Mucosa of descending colon (tissue), 3 donors: ENCODE results near the gene MSX2. TPM values are rescaled to one million over a fixed set of nuclear protein-coding genes. Genes with fewer than 3 reads are reported as not detected.

Experiments used
- ATAC-seq: fragments of 200-7000 bp; cut with Tn5 transposase; one replicate; pipeline ENCODE4 v1.9.1; 2020; ENCODE audit warnings: mild to moderate bottlenecking, moderate library complexity
- DNase-seq, 3 donors: peaks; one replicate each; pipeline ENCODE4 v3.0.0-alpha.2; 2020
- H3K36me3 ChIP-seq: fragments of 200-600 bp; one replicate; pipeline ENCODE4 v1.8.0; 2021; ENCODE audit warnings: low read depth, mild to moderate bottlenecking
- H3K4me1 ChIP-seq: fragments of 200-600 bp; one replicate; pipeline ENCODE4 v1.8.0; 2021; ENCODE audit warnings: low read depth, mild to moderate bottlenecking
- H3K4me3 ChIP-seq: fragments of 200-600 bp; one replicate; pipeline ENCODE4 v1.8.0; 2021; ENCODE audit warnings: mild to moderate bottlenecking
- H3K9me3 ChIP-seq: fragments of 200-600 bp; one replicate; pipeline ENCODE4 v1.8.0; 2021; ENCODE audit warnings: mild to moderate bottlenecking
- intact Hi-C, 2 donors: fragments of 100-400 bp; cut with DNase I in 1 of 2; cut with micrococcal nuclease in 1 of 2; formaldehyde crosslinking; loops; one replicate each; pipeline versions ENCODE4 v1.11.0 to v1.11.1; 2022; cut with DNase I, micrococcal nuclease
- total RNA-seq, 3 donors: library from RNA; stranded (reverse); fragmentation: NEBNext Ultra II Directional in 2 of 3; extraction: Animal tissue kit (Norgen Biotek cat#: 25700) in 2 of 3; gene quantifications; one replicate each; pipeline versions ENCODE4 v1.2.1 to v1.2.4, GENCODE V29; 2021 to 2023
- TF ChIP-seq, protein P1 (sequence below): fragments of 200-600 bp; IDR thresholded peaks from one replicate; pipeline ENCODE4 v1.8.0; 2022; ENCODE audit warnings: antibody characterized with exemption, mild to moderate bottlenecking
- donor health status: DM: no; HTN: no; CAD: no; lungs with moderate emphysema.
- donor health status: DM: no; HTN: no; CAD: no.
- donor health status: DM: no; HTN: yes; CAD: no.

Gene MSX2
- total RNA-seq, 3 donors from 2014 or later: 0.17 to 0.66 (median 0.31) TPM

DNA sequence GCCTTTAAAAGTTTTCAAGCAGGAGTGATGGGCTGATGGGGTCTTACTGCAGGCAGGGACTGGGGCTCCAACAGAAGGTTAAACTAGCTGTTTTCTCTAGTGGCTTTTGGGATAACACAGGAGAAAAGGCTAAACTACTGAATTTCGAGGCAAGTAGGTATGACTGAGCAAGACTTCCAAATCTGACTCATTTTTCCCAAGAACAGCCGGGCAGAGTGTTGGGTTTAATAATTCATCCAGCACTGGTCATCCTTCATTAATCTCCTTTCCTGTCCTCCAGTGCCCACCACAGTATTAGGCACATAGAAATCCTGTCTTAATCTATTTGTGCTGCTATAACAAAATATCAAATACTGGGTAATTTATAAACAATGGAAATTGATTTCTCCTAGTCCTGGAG is 20.5 kb downstream of the MSX2 start:
- TF ChIP-seq, protein P1, sequence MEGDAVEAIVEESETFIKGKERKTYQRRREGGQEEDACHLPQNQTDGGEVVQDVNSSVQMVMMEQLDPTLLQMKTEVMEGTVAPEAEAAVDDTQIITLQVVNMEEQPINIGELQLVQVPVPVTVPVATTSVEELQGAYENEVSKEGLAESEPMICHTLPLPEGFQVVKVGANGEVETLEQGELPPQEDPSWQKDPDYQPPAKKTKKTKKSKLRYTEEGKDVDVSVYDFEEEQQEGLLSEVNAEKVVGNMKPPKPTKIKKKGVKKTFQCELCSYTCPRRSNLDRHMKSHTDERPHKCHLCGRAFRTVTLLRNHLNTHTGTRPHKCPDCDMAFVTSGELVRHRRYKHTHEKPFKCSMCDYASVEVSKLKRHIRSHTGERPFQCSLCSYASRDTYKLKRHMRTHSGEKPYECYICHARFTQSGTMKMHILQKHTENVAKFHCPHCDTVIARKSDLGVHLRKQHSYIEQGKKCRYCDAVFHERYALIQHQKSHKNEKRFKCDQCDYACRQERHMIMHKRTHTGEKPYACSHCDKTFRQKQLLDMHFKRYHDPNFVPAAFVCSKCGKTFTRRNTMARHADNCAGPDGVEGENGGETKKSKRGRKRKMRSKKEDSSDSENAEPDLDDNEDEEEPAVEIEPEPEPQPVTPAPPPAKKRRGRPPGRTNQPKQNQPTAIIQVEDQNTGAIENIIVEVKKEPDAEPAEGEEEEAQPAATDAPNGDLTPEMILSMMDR: no peak
- intact Hi-C loops: no loop called here
- no peak for ATAC-seq
- H3K36me3 ChIP-seq: no peaks in the 10 kb centered on the region
- DNase-seq: no peak
- no peak overlapping the region for H3K4me3 ChIP-seq
- no peaks in the 10 kb centered on the region for H3K9me3 ChIP-seq
- no peaks in the 10 kb centered on the region for H3K4me1 ChIP-seq

DNA sequence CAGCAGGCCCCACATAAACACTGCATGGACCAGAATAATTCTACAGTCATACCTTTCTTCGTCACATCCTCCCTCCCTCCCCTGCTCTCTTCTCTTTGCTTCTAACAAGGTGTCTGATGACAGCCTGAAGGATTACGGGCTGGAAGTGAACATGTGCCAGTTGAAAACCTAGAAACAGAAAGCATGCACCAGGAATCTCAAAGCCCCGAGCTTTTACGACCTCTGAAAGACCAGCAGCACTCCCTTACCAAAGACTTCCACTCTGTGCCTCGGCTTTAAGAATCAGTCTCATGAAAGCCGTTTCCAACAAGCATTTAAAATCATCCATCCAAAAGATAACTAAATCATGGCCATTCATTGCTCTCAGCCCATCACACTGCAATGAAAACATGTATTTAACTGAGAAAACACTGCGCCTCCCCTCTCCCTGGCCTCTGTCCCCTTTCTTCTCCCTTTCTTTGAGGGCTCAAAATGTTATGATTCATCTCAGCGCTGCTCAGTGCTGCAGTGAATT is 21.3 kb downstream of the MSX2 start:
- H3K36me3 ChIP-seq: no peaks in the 10 kb centered on the region
- no peaks in the 10 kb centered on the region for H3K9me3 ChIP-seq
- intact Hi-C loops: no loop called here
- no peak overlapping the region for H3K4me3 ChIP-seq
- H3K4me1 ChIP-seq: no peaks in the 10 kb centered on the region
- ATAC-seq (no peak), DNase-seq (no peak)
- TF ChIP-seq, protein P1: no peak

DNA sequence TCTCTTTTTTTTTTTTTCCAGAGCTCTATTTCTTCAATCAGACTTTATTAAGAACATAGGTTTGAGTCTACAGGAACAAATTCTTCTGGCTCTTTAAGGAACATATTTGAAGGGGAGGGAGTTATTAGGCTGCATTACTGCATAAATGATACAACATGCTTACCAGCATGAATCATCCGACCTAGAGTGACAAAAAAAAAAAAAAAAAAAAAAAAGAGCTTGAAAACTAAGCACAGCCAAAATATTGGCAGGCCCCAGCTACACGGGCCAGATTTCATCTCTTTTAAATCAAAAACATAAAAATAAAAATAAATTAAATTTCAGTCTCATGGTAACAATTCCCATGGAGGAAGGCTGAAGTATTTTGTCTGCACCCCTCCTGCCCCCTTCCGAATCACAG is 26.3 kb downstream of the MSX2 start:
- H3K4me3 ChIP-seq: no peak overlapping the region
- no peaks in the 10 kb centered on the region for H3K4me1 ChIP-seq
- ATAC-seq (no peak), DNase-seq (no peak)
- no peaks in the 10 kb centered on the region for H3K9me3 ChIP-seq
- TF ChIP-seq, protein P1: no peak
- intact Hi-C loops: no loop called here
- H3K36me3 ChIP-seq: no peaks in the 10 kb centered on the region

DNA sequence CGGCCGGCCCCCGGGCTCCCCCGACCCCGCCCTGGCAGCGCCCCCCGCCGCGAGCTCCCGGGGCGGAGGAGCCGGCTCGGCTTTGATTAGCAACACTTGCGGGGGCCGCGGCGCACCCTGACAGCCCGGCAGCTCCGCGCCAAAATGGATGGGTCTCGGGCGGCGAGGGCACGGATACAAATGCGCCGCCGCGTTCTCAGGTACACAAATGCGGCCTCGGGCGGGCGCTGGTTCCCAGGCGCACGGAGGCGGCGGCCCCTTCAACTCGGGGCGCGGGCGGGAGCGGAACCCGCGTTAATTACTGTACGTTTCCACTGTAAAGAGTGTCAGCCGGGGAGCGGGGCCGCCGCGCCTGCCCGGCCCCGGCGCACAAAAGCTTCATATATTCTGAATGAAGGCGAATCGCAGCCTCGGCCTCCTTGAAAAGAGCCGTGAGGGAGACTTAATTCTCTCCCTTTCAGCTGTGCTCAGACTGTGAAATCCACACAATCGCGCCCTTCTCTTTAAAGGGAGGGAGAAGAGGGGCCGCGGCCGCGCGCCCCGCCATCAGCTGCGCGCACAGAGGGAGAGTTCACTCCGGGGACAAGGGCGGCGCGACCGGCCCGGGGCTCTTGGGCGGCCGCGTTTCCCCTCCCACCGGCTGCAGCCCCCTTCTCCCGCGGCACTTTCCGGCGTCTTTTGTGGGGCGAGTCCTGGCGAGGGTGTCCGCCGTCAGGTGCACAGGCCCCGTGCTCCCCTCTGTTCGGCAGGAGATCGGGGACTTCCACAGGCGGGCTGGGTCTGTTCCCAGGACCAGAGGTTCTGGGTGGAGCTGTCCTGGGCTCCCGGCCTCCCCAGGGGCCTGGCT is 27.0 kb downstream of the MSX2 start:
- H3K4me1 ChIP-seq: no peaks in the 10 kb centered on the region
- no peak for DNase-seq
- no peaks in the 10 kb centered on the region for H3K9me3 ChIP-seq
- no peak overlapping the region for H3K4me3 ChIP-seq
- TF ChIP-seq, protein P1: no peak
- ATAC-seq: no peak
- H3K36me3 ChIP-seq: no peaks in the 10 kb centered on the region
- intact Hi-C loops: no loop called here

DNA sequence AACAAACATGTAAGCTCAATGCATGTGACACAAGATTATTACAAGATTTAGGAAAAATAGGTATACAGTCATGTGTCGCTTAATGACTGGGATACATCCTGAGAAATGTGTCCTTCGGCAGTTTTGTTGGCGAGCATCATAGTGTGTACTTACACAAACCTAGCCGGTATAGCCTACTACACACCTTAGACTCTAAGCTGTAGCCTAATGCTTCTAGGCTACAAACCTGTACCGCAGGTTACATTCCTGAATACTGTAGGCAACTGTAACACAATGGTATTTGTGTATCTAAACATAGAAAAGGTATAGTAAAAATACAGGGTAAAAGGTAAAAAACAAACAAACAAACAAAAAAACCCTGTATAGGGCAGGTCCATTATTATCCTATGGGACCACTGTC is 27.7 kb downstream of the MSX2 start:
- TF ChIP-seq, protein P1: no peak

More for the DNA sequence above, 27.7 kb downstream of the MSX2 start:
- Histone ChIP-seq H3K36me3 (no peaks in the 10 kb centered on the region), H3K9me3 (no peaks in the 10 kb centered on the region), H3K4me3 (no peak overlapping the region), H3K4me1 (no peaks in the 10 kb centered on the region)
- DNase-seq (no peak), ATAC-seq (no peak)
- intact Hi-C loops: no loop called here
